ENCODE data around the gene CMSS1.

- TF ChIP-seq POLR2A (IDR thresholded peaks at IDR 0.05), result no peak
- TF ChIP-seq, protein P1, sequence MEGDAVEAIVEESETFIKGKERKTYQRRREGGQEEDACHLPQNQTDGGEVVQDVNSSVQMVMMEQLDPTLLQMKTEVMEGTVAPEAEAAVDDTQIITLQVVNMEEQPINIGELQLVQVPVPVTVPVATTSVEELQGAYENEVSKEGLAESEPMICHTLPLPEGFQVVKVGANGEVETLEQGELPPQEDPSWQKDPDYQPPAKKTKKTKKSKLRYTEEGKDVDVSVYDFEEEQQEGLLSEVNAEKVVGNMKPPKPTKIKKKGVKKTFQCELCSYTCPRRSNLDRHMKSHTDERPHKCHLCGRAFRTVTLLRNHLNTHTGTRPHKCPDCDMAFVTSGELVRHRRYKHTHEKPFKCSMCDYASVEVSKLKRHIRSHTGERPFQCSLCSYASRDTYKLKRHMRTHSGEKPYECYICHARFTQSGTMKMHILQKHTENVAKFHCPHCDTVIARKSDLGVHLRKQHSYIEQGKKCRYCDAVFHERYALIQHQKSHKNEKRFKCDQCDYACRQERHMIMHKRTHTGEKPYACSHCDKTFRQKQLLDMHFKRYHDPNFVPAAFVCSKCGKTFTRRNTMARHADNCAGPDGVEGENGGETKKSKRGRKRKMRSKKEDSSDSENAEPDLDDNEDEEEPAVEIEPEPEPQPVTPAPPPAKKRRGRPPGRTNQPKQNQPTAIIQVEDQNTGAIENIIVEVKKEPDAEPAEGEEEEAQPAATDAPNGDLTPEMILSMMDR (IDR thresholded peaks at IDR 0.05), result no peak
These were observed 255.5 kb downstream of the CMSS1 start for GRCh38 chr3:100073049-100073713.

All from Peyer's patch (tissue), 4 donors.